ENCODE measurements around the gene SZT2.

SZT2 gene

GRCh38 chr1:43354471-43354870, 35.2 kb upstream of the SZT2 start:
- no peak overlapping the region for H3K4me3 ChIP-seq (ENCODE audit: low read depth, low read length)
- TF ChIP-seq CTCF (IDR thresholded peaks at IDR 0.05; ENCODE audit: borderline replicate concordance, insufficient read depth, low read depth, low read length): no peak

GRCh38 chr1:43354936-43355335, 34.8 kb upstream of the SZT2 start:
- H3K4me3 ChIP-seq (ENCODE audit: low read depth, low read length): no peak overlapping the region
- no peak for TF ChIP-seq CTCF (IDR thresholded peaks at IDR 0.05; ENCODE audit: borderline replicate concordance, insufficient read depth, low read depth, low read length)

- no peak for TF ChIP-seq CTCF (IDR thresholded peaks at IDR 0.05; ENCODE audit: borderline replicate concordance, insufficient read depth, low read depth, low read length)
- H3K4me3 ChIP-seq (ENCODE audit: low read depth, low read length): no peak overlapping the region
Measured at GRCh38 chr1:43357251-43357650, 32.4 kb upstream of the SZT2 start.

GRCh38 chr1:43358121-43358745, 31.5 kb upstream of the SZT2 start:
- TF ChIP-seq CTCF (IDR thresholded peaks at IDR 0.05; ENCODE audit: borderline replicate concordance, insufficient read depth, low read depth, low read length): peak; percentile 61
- H3K4me3 ChIP-seq (ENCODE audit: low read depth, low read length): peak overlapping the region; percentile 67

GRCh38 chr1:43358746-43359693, 30.7 kb upstream of the SZT2 start, which contains the start of gene CDC20:
Gene CDC20 (plus strand): TSS chr1:43358981. CDS start chr1:43359216, 235 bp downstream.
- no peak for TF ChIP-seq CTCF (IDR thresholded peaks at IDR 0.05; ENCODE audit: borderline replicate concordance, insufficient read depth, low read depth, low read length)
- peak within 1 kb of the TSS; percentile 69 for H3K4me3 ChIP-seq (ENCODE audit: low read depth, low read length)

- no peak for TF ChIP-seq CTCF (IDR thresholded peaks at IDR 0.05; ENCODE audit: borderline replicate concordance, insufficient read depth, low read depth, low read length)
- peak overlapping the region; percentile 69 for H3K4me3 ChIP-seq (ENCODE audit: low read depth, low read length)
Measured at GRCh38 chr1:43359696-43360095, 30.0 kb upstream of the SZT2 start.

Data from GM12875 (cell line).